HEK293 (cell line): Measurements from ENCODE around the gene TEAD1.

Source experiments
- CTCF ChIP-seq: fragments of 450-650 bp; formaldehyde crosslinking; IDR thresholded peaks from 2 replicates; pipeline ENCODE4 v1.5.1; 2016; ENCODE audit warnings: missing biosample characterization, missing genetic modification characterization
- REST ChIP-seq: fragments of 450-650 bp; formaldehyde crosslinking; IDR thresholded peaks from 2 replicates; pipeline ENCODE4 v1.5.1; 2016; ENCODE audit warnings: missing biosample characterization, missing genetic modification characterization
- SP2 ChIP-seq: fragments of 450-650 bp; formaldehyde crosslinking; IDR thresholded peaks from 2 replicates; pipeline ENCODE4 v1.5.1; 2016; ENCODE audit warnings: missing biosample characterization, missing genetic modification characterization
- ZBTB21 ChIP-seq: fragments of 450-650 bp; formaldehyde crosslinking; IDR thresholded peaks from 2 replicates; pipeline ENCODE4 v1.5.1; 2017; ENCODE audit warnings: missing biosample characterization, missing genetic modification characterization
- ZNF10 ChIP-seq: fragments of 450-650 bp; formaldehyde crosslinking; IDR thresholded peaks from 2 replicates; pipeline ENCODE4 v1.5.1; 2017; ENCODE audit warnings: missing biosample characterization, missing genetic modification characterization
- ZNF239 ChIP-seq: fragments of 450-650 bp; formaldehyde crosslinking; IDR thresholded peaks from 2 replicates; pipeline ENCODE4 v1.5.1; 2016; ENCODE audit warnings: missing biosample characterization, missing genetic modification characterization
- ZNF266 ChIP-seq: fragments of 450-650 bp; formaldehyde crosslinking; IDR thresholded peaks from 2 replicates; pipeline ENCODE4 v1.5.1; 2016; ENCODE audit warnings: missing biosample characterization, missing genetic modification characterization, low read depth
- ZNF335 ChIP-seq: fragments of 450-650 bp; formaldehyde crosslinking; conservative IDR thresholded peaks from 2 replicates; pipeline ENCODE4 v1.5.1; 2016; ENCODE audit warnings: missing biosample characterization, missing genetic modification characterization
- ZNF660 ChIP-seq: fragments of 450-650 bp; IDR thresholded peaks from 2 replicates; pipeline ENCODE4 v1.5.1; 2018; ENCODE audit warnings: missing biosample characterization, mild to moderate bottlenecking, missing genetic modification characterization
- TF ChIP-seq, protein P1 (sequence below): fragments of 450-650 bp; formaldehyde crosslinking; optimal IDR thresholded peaks from 2 replicates; pipeline ENCODE3; 2016; ENCODE audit warnings: missing biosample characterization, mild to moderate bottlenecking, missing genetic modification characterization
- TF ChIP-seq, protein P2 (sequence below): fragments of 450-650 bp; formaldehyde crosslinking; IDR thresholded peaks from 2 replicates; pipeline ENCODE4 v1.5.1; 2017; ENCODE audit warnings: missing biosample characterization, missing genetic modification characterization
- TF ChIP-seq, protein P3 (sequence below): fragments of 450-650 bp; formaldehyde crosslinking; IDR thresholded peaks from 2 replicates; pipeline ENCODE4 v1.5.1; 2016; ENCODE audit warnings: missing biosample characterization, missing genetic modification characterization

DNA sequence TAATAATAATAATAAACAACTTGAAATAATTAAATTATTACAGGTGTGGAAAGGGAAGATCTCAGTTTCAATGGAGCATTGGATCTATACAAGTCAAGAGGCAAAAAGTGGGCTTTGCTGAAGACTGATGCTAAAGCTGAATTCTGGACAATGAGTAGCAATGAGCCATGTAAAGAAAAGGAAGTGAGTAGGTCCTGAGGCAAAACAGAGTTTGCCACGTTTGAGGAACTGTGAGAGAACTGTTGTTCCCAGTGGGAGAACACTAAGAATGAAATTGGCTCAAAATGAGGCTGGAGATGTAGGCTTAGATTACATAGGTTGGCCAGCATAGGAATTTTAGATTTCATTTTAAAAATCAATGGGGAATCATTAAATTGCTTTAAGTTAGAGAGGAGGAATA is 33.9 kb upstream of the TEAD1 start:
- no peak for TF ChIP-seq ZNF335 (tag by site-specific recombination)
- TF ChIP-seq ZBTB21 (tag by site-specific recombination) = no peak
- TF ChIP-seq SP2 (tag by site-specific recombination) = no peak
- TF ChIP-seq CTCF = no peak
- TF ChIP-seq ZNF660 (tag by site-specific recombination) = no peak
- TF ChIP-seq, protein P1, sequence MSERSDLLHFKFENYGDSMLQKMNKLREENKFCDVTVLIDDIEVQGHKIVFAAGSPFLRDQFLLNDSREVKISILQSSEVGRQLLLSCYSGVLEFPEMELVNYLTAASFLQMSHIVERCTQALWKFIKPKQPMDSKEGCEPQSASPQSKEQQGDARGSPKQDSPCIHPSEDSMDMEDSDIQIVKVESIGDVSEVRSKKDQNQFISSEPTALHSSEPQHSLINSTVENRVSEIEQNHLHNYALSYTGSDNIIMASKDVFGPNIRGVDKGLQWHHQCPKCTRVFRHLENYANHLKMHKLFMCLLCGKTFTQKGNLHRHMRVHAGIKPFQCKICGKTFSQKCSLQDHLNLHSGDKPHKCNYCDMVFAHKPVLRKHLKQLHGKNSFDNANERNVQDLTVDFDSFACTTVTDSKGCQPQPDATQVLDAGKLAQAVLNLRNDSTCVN (tag by site-specific recombination) = no peak
- TF ChIP-seq, protein P2, sequence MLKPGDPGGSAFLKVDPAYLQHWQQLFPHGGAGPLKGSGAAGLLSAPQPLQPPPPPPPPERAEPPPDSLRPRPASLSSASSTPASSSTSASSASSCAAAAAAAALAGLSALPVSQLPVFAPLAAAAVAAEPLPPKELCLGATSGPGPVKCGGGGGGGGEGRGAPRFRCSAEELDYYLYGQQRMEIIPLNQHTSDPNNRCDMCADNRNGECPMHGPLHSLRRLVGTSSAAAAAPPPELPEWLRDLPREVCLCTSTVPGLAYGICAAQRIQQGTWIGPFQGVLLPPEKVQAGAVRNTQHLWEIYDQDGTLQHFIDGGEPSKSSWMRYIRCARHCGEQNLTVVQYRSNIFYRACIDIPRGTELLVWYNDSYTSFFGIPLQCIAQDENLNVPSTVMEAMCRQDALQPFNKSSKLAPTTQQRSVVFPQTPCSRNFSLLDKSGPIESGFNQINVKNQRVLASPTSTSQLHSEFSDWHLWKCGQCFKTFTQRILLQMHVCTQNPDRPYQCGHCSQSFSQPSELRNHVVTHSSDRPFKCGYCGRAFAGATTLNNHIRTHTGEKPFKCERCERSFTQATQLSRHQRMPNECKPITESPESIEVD = no peak
- TF ChIP-seq REST = no peak
- TF ChIP-seq, protein P3, sequence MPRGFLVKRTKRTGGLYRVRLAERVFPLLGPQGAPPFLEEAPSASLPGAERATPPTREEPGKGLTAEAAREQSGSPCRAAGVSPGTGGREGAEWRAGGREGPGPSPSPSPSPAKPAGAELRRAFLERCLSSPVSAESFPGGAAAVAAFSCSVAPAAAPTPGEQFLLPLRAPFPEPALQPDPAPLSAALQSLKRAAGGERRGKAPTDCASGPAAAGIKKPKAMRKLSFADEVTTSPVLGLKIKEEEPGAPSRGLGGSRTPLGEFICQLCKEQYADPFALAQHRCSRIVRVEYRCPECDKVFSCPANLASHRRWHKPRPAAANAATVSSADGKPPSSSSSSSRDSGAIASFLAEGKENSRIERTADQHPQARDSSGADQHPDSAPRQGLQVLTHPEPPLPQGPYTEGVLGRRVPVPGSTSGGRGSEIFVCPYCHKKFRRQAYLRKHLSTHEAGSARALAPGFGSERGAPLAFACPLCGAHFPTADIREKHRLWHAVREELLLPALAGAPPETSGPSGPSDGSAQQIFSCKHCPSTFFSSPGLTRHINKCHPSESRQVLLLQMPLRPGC = no peak
- TF ChIP-seq ZNF10 (tag by site-specific recombination) = no peak
- TF ChIP-seq ZNF266 = no peak
- TF ChIP-seq ZNF239 (tag by site-specific recombination) = no peak
